Fibroblast of skin of back (primary cell): ENCODE measurements around the gene TRPM2.

Experiments used
- DNase-seq: peaks from one replicate; pipeline ENCODE4 v3.0.0-alpha.2; 2013

Gene TRPM2

GRCh38 chr21:44445145-44445812 is 91.9 kb downstream of the TRPM2 start:
- DNase-seq, result no peak

GRCh38 chr21:44448651-44449131 is 95.3 kb downstream of the TRPM2 start:
- no peak for DNase-seq

- no peak for DNase-seq
These were observed 96.3 kb downstream of the TRPM2 start for GRCh38 chr21:44449473-44450363.

GRCh38 chr21:44450402-44450801 is 97.0 kb downstream of the TRPM2 start:
- DNase-seq, result no peak

- DNase-seq, result no peak
These were observed 97.6 kb downstream of the TRPM2 start for GRCh38 chr21:44450999-44451398.

GRCh38 chr21:44453120-44453519 is 99.7 kb downstream of the TRPM2 start:
- no peak for DNase-seq

GRCh38 chr21:44454058-44454457 is 100.6 kb downstream of the TRPM2 start:
- DNase-seq, result no peak

- DNase-seq, result peak; percentile 81
These were observed 101.5 kb downstream of the TRPM2 start, which contains the start of gene LRRC3 for GRCh38 chr21:44454747-44455523. Gene LRRC3 (plus strand): TSS chr21:44455510. CDS start chr21:44456645, 1,135 bp downstream.

- peak; percentile 29 for DNase-seq
These were observed 102.2 kb downstream of the TRPM2 start for GRCh38 chr21:44455524-44456213.

- no peak for DNase-seq
These were observed 102.9 kb downstream of the TRPM2 start for GRCh38 chr21:44456214-44456914.

- no peak for DNase-seq
These were observed 103.7 kb downstream of the TRPM2 start for GRCh38 chr21:44456915-44457736.

GRCh38 chr21:44458971-44459711 is 105.7 kb downstream of the TRPM2 start:
- no peak for DNase-seq

- no peak for DNase-seq
These were observed 106.5 kb downstream of the TRPM2 start for GRCh38 chr21:44459712-44460440.

- DNase-seq, result no peak
These were observed 107.0 kb downstream of the TRPM2 start for GRCh38 chr21:44460441-44460755.

- no peak for DNase-seq
These were observed 107.6 kb downstream of the TRPM2 start for GRCh38 chr21:44461005-44461404.

GRCh38 chr21:44461464-44462001 is 108.1 kb downstream of the TRPM2 start:
- DNase-seq, result no peak

GRCh38 chr21:44462086-44462833 is 108.8 kb downstream of the TRPM2 start:
- no peak for DNase-seq

GRCh38 chr21:44462834-44463200 is 109.4 kb downstream of the TRPM2 start:
- no peak for DNase-seq
